Lung (tissue), 12 donors: ENCODE data around the gene GALNT16. TPM values are rescaled to one million over a fixed set of nuclear protein-coding genes. Genes with fewer than 3 reads are reported as not detected.

Source experiments
- ATAC-seq: fragments of 200-7000 bp; cut with Tn5 transposase; one replicate; pipeline ENCODE4 v1.9.1; 2020; ENCODE audit warnings: moderate number of reproducible peaks; ENCODE audit not compliant: insufficient read depth, low FRiP score
- DNase-seq, 3 donors: peaks; one replicate each; pipeline ENCODE4 v3.0.0-alpha.2; 2013 to 2017
- H3K27ac ChIP-seq, 2 donors: one replicate each; pipeline ENCODE4 v1.5.1; 2013; ENCODE audit warnings: mild to moderate bottlenecking in 2 of 2, moderate library complexity in 2 of 2, control low read depth in 1 of 2, inconsistent platforms in 1 of 2, low read depth in 1 of 2, low read length in 1 of 2
- H3K27me3 ChIP-seq, 3 donors: one replicate each; pipeline ENCODE4 v1.5.1; 2013; ENCODE audit warnings: low read length in 2 of 3; ENCODE audit not compliant: control insufficient read depth in 3 of 3, insufficient read depth in 3 of 3
- H3K36me3 ChIP-seq, 4 donors: one replicate each; pipeline ENCODE4 v1.5.1; 2013; ENCODE audit warnings: low read length in 4 of 4, mild to moderate bottlenecking in 1 of 4, moderate library complexity in 1 of 4; ENCODE audit not compliant: control insufficient read depth in 4 of 4, insufficient read depth in 4 of 4
- H3K4me1 ChIP-seq, 5 donors: one replicate each; pipeline ENCODE4 v1.5.1; 2013; ENCODE audit warnings: low read length in 5 of 5, mild to moderate bottlenecking in 2 of 5, moderate library complexity in 1 of 5; ENCODE audit not compliant: control insufficient read depth in 5 of 5, insufficient read depth in 5 of 5
- H3K4me3 ChIP-seq: one replicate; pipeline ENCODE4 v1.5.1; 2013; ENCODE audit warnings: mild to moderate bottlenecking, control low read depth, moderate library complexity
- H3K9ac ChIP-seq, 2 donors: one replicate each; pipeline ENCODE4 v1.5.1; 2013; ENCODE audit warnings: low read length in 2 of 2, control low read depth in 1 of 2; ENCODE audit not compliant: insufficient read depth in 1 of 2
- H3K9me3 ChIP-seq, 4 donors: one replicate each; pipeline ENCODE4 v1.5.1; 2013; ENCODE audit warnings: low read length in 3 of 4, mild to moderate bottlenecking in 1 of 4, moderate library complexity in 1 of 4; ENCODE audit not compliant: control insufficient read depth in 4 of 4, insufficient read depth in 3 of 4
- WGBS, 2 donors: extraction: QIAGEN DNeasy Blood & Tissue Kit; methylation state at CpG; one replicate each; pipeline ENCODE4 v1.1.7; 2013; 5-methylcytosine and 5-hydroxymethylcytosine counted together
- polyA plus RNA-seq, 2 donors: library from polyadenylated mRNA; stranded (reverse); fragments of 200-250 nt; gene quantifications; one replicate each; pipeline ENCODE4 v1.2.1, GENCODE V29; 2013
- total RNA-seq, 2 donors: library from RNA; depleted of rRNA in 1 of 2; stranded (reverse); fragments of >200 nt in 1 of 2; gene quantifications; one replicate each; pipeline ENCODE4 v1.2.1, GENCODE V29; 2014 to 2021
- TF ChIP-seq, protein P1 (sequence below): IDR thresholded peaks from 2 replicates; pipeline ENCODE4 v1.5.1; 2012; ENCODE audit warnings: mild to moderate bottlenecking; ENCODE audit errors: control extremely low read depth, extremely low read depth
- donor health status: control.
- donor health status: control.
- donor health status: Bipolar disorder and iron deficiency.
- donor health status: healthy.
- donor health status: DM: yes; HTN: yes; CAD: no.

The GALNT16 gene
- total and polyA plus RNA-seq, 4 donors, result 0.27 to 4.1 (median 1.4) TPM

DNA sequence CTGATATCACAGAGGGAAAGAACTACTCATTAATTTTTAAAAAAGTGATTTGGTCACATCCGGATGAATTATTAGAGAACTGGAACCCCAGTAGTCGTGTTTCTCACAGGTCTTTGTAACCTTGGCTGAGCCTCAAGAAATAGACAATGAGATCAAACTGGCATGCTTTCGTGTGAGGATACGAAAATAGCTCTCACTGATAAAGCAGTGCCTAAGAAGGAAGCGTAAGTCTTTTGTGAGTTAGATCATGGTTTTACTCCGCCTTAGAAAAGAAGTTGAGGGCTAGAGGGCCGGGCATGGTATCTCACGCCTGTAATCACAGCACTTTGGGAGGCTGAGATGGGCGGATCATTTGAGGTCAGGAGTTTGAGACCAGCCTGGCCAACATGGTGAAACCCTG, 33.8 kb upstream of the GALNT16 start:
- no peaks in the 10 kb centered on the region for H3K9me3 ChIP-seq
- WGBS, 2 donors, result 65 to 66% methylated on average over 9 of the region's 9 CpGs
- ATAC-seq, result no peak
- no peaks in the 10 kb centered on the region for H3K27me3 ChIP-seq
- H3K36me3 ChIP-seq, result peaks cover 0 to 20% (median 4%) of the 10 kb centered on the region in 4 donors
- no peak overlapping the region for H3K9ac ChIP-seq
- peak in 1 of 3 donors; percentile 30 for DNase-seq
- H3K4me1 ChIP-seq, result peaks cover 0 to 6% (median 0%) of the 10 kb centered on the region in 5 donors
- TF ChIP-seq, protein P1, sequence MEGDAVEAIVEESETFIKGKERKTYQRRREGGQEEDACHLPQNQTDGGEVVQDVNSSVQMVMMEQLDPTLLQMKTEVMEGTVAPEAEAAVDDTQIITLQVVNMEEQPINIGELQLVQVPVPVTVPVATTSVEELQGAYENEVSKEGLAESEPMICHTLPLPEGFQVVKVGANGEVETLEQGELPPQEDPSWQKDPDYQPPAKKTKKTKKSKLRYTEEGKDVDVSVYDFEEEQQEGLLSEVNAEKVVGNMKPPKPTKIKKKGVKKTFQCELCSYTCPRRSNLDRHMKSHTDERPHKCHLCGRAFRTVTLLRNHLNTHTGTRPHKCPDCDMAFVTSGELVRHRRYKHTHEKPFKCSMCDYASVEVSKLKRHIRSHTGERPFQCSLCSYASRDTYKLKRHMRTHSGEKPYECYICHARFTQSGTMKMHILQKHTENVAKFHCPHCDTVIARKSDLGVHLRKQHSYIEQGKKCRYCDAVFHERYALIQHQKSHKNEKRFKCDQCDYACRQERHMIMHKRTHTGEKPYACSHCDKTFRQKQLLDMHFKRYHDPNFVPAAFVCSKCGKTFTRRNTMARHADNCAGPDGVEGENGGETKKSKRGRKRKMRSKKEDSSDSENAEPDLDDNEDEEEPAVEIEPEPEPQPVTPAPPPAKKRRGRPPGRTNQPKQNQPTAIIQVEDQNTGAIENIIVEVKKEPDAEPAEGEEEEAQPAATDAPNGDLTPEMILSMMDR, result no peak
- peak overlapping the region in 1 of 2 donors; percentile 84 for H3K27ac ChIP-seq
- no peak overlapping the region for H3K4me3 ChIP-seq

- no peaks in the 10 kb centered on the region for H3K27me3 ChIP-seq
- peaks cover under 1 to 20% (median 3%) of the 10 kb centered on the region in 4 donors for H3K36me3 ChIP-seq
- no peaks in the 10 kb centered on the region for H3K9me3 ChIP-seq
- TF ChIP-seq, protein P1, result no peak
- peak overlapping the region in 1 of 2 donors; percentile 84 for H3K27ac ChIP-seq
- peaks cover 0 to 6% (median 0%) of the 10 kb centered on the region in 5 donors for H3K4me1 ChIP-seq
- DNase-seq (no peak), ATAC-seq (no peak)
- no peak overlapping the region for H3K9ac ChIP-seq
- WGBS, 2 donors, result 93 to 98% methylated on average over 2 of the region's 2 CpGs
- H3K4me3 ChIP-seq, result no peak overlapping the region
These were observed 33.2 kb upstream of the GALNT16 start for GRCh38 chr14:69226736-69227135.

DNA sequence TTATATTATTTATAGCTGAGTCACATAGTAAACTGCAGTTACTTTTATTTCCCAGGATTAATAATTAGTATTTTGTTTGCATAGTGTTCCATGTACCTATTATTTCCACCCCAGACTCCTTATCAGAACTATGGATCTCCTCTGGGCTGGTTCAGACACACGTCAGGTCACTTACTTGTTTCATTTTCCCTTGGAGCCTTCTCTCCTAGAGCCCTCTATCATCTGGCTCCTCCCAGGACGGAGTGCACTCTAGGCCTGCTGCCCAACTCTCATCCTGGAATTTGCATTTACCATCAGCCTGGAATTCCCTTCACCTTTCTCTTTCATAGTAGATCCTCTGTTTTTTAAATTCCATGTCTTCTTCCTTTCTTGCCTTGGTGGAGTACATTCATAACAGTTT, 28.5 kb upstream of the GALNT16 start:
- no peaks in the 10 kb centered on the region for H3K27me3 ChIP-seq
- H3K4me1 ChIP-seq, result peaks cover 0 to 10% (median 0%) of the 10 kb centered on the region in 5 donors
- H3K27ac ChIP-seq, result no peak overlapping the region
- H3K9ac ChIP-seq, result no peak overlapping the region
- DNase-seq (no peak), ATAC-seq (no peak)
- H3K36me3 ChIP-seq, result peaks cover 9 to 31% (median 15%) of the 10 kb centered on the region in 4 donors
- TF ChIP-seq, protein P1, result no peak
- no peak overlapping the region for H3K4me3 ChIP-seq
- no peaks in the 10 kb centered on the region for H3K9me3 ChIP-seq
- WGBS, 2 donors, result 69 to 79% methylated on average over 2 of the region's 2 CpGs

- Histone ChIP-seq H3K27ac (no peak overlapping the region), H3K36me3 (peaks cover 9 to 35% (median 24%) of the 10 kb centered on the region in 4 donors), H3K9ac (no peak overlapping the region), H3K27me3 (no peaks in the 10 kb centered on the region), H3K4me1 (peaks cover 0 to 3% (median 0%) of the 10 kb centered on the region in 5 donors), H3K9me3 (no peaks in the 10 kb centered on the region), H3K4me3 (no peak overlapping the region)
- ATAC-seq (no peak), DNase-seq (no peak)
- TF ChIP-seq, protein P1, result no peak
- WGBS, 2 donors, result 95 to 97% methylated on average over 3 of the region's 3 CpGs
These were observed 27.6 kb upstream of the GALNT16 start for GRCh38 chr14:69232388-69232787.
